HG02840 (cell line): ENCODE results near the gene CD109.
"Not testable (repeated sequence)": the region's sequence is repeated elsewhere in the genome, so short reads cannot be mapped to it uniquely, and the experiment has no call there.

Experiments used
- ATAC-seq: cut with Tn5 transposase; IDR thresholded peaks from one replicate; pipeline ENCODE4 v1.9.1; 2021; ENCODE audit warnings: mild to moderate bottlenecking, moderate library complexity, moderate number of reproducible peaks; ENCODE audit not compliant: unreplicated experiment, low FRiP score

CD109 gene

DNA sequence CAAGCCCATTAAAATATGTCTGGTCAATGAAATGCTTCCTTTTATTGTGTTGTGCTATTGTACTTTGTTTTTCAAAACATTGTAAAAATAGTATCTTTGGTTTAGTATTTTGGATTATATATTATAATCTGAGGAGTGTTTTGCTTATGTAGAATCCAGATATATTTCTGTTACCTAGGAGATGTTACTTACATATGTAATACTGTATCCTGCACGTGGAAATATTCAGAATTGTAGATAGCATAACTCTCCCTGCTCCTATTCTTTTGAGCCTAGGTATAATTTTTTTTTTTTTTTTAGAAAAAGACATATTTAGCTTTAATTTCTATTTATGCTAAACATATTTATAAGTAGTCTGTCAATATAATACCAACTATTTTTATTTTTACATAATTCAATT, 130.6 kb downstream of the CD109 start:
- no peak for ATAC-seq

- no peak for ATAC-seq
Observed at GRCh38 chr6:73830119-73830518, 134.1 kb downstream of the CD109 start.

- no peak for ATAC-seq
Observed at GRCh38 chr6:73832313-73832712, 136.3 kb downstream of the CD109 start.

DNA sequence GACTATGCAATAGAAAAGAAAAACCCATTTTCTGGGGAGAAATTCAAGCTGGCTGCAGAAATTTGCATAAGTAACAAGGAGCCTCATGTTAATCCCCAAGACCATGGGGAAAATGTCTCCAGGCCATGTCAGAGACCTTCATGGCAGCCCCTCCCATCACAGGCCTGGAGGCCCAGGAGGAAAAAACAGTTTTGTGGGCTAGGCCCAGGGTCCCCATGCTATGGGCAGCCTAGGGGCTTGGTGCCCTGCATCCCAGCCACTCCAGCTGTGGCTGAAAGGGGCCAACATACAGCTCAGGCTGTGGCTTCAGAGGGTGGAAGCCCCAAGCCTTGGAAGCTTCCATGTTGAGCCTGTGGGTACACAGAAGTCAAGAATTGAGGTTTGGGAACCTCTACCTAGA, 148.7 kb downstream of the CD109 start:
- ATAC-seq, result not testable (repeated sequence)

DNA sequence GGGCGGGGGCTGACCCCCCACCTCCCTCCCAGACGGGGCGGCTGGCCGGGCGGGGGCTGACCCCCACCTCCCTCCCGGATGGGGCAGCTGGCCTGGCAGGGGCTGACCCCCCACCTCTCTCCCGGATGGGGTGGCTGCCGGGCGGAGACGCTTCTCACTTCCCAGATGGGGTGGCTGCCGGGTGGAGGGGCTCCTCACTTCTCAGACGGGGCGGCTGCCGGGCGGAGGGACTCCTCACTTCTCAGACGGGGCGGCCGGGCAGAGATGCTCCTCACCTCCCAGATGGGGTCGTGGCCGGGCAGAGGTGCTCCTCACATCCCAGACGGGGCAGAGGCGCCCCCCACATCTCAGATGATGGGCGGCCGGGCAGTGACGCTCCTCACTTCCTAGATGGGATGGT, 155.0 kb downstream of the CD109 start:
- ATAC-seq, result not testable (repeated sequence)

DNA sequence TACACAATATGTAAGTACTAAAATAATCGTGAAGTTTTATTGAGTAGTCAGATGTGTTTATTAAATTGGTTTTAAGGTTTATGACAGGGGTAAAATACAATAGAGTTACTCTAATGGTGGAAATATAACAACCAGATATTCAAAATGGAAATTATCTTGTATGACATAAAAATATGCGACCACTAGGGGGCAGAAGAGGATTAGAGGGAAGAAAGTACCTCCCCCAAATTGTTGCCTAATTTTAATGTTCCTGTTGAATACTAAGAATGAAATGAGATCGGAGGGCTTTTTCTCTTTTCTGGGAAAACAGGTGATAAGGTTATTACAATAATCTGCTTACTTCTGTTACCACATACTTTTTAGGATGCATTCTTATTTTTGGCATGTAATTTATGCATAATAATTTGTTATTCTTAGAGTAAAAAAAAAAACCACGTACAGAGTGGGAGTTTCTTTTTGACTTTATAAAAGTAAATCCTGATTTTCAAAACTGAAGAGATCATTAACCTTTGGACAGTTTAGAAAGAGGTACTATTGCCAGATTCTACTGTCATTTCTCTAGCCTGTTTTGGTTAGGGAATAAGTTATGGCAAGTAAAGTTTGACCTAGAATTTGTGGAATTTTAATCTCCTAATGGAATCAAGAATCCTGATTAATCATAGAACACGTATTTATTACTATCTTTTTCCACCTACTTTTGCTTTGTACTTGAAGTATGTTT, 159.2 kb downstream of the CD109 start:
- ATAC-seq, result no peak

GRCh38 chr6:73857341-73857890, 161.4 kb downstream of the CD109 start:
- ATAC-seq, result no peak

- ATAC-seq, result no peak
Observed at GRCh38 chr6:73858376-73858775, 162.4 kb downstream of the CD109 start.

- ATAC-seq, result no peak
Observed at GRCh38 chr6:73860303-73860702, 164.3 kb downstream of the CD109 start.

DNA sequence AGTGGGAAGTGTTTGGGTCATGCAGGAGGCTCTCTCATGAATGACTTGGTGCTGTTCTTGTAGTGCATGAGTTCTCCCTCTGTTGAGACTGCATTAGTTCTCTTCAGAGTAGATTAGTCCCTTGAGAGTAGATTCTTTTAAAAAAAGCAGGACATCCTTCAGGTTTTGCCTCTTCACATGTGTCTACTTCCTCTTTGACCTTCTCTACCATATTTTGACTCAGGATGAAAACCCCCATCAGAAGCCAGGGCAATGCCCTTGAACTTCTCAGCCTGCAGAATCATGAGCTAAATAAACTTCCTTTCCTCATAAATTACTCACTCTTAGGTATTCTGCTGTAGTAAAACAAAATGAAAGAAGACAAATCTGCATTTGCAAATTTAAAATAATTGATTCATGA, 170.3 kb downstream of the CD109 start:
- ATAC-seq, result no peak

DNA sequence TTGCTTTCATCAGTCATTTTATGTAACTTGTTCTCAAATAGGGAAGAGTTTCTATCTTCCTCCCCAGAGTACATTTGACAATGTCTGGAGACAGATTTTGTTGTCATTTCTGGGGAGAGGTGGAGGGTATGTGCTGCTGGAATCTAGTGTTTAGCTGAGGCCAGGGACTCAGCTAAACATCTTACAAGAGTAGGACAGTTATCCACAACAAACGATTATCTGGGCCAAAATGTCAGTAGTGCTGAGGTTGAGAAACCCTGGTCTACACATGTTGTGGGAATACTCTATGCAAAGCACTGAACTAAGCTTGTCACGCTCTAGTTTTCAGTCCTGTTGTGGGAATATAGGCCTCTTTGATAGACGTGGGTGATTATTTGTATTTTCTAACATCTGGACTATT, 171.4 kb downstream of the CD109 start:
- ATAC-seq, result no peak

- ATAC-seq, result no peak
Observed at GRCh38 chr6:73870907-73871306, 174.9 kb downstream of the CD109 start.

- ATAC-seq, result no peak
Observed at GRCh38 chr6:73873081-73873480, 177.1 kb downstream of the CD109 start.
